HL-60 (cell line): ENCODE measurements around the gene INPP5K.

Source experiments
- DNase-seq, 2 experiments: peaks; one replicate each; pipeline ENCODE4 v3.0.0-alpha.2; 2010 to 2020; ENCODE audit warnings: low read depth in 1 of 2, low spot score in 1 of 2
- H3K27ac ChIP-seq: fragments of 250-450 bp; sonication (Bioruptor Pico); replicated peaks from 2 replicates; pipeline ENCODE4 v1.5.1; 2020; ENCODE audit warnings: mild to moderate bottlenecking, moderate library complexity
- H3K27me3 ChIP-seq: fragments of 250-450 bp; sonication (Bioruptor Pico); 2 replicates; pipeline ENCODE4 v1.5.1; 2021; ENCODE audit warnings: mild to moderate bottlenecking, moderate library complexity; ENCODE audit not compliant: insufficient read depth, poor library complexity, severe bottlenecking
- H3K4me3 ChIP-seq: replicated peaks from 2 replicates; pipeline ENCODE4 v1.5.1; 2011; ENCODE audit warnings: mild to moderate bottlenecking, control low read depth, low read length; ENCODE audit not compliant: insufficient read depth
- CTCF ChIP-seq: IDR thresholded peaks from one replicate; pipeline ENCODE4 v1.5.1; 2011; ENCODE audit warnings: low read length, control low read depth, inconsistent platforms; ENCODE audit not compliant: insufficient read depth
- GABPA ChIP-seq: IDR thresholded peaks from 2 replicates; pipeline ENCODE4 v1.6.1; 2012; ENCODE audit warnings: low read depth
- POLR2AphosphoS5 ChIP-seq: IDR thresholded peaks from 2 replicates; pipeline ENCODE4 v1.6.1; 2012; ENCODE audit warnings: low read depth
- REST ChIP-seq: IDR thresholded peaks from 2 replicates; pipeline ENCODE4 v1.6.1; 2012; ENCODE audit warnings: low read depth; ENCODE audit not compliant: insufficient replicate concordance
- SPI1 ChIP-seq: IDR thresholded peaks from 2 replicates; pipeline ENCODE4 v1.6.1; 2012; ENCODE audit warnings: low read depth, mild to moderate bottlenecking, borderline replicate concordance

The INPP5K gene

GRCh38 chr17:1471911-1472821, 44.2 kb downstream of the INPP5K start:
- TF ChIP-seq SPI1 (no peak), POLR2AphosphoS5 (no peak), CTCF (no peak), REST (no peak), GABPA (no peak)
- no peaks in the 10 kb centered on the region for H3K27me3 ChIP-seq
- no peak for DNase-seq
- no peak overlapping the region for H3K4me3 ChIP-seq
- H3K27ac ChIP-seq: no peak overlapping the region

- Histone ChIP-seq H3K27me3 (no peaks in the 10 kb centered on the region), H3K27ac (no peak overlapping the region), H3K4me3 (no peak overlapping the region)
- TF ChIP-seq GABPA: no peak
- TF ChIP-seq SPI1: no peak
- no peak for TF ChIP-seq POLR2AphosphoS5
- DNase-seq: no peak
Measured at GRCh38 chr17:1471490-1471889, 44.9 kb downstream of the INPP5K start.

GRCh38 chr17:1470755-1471462, 45.5 kb downstream of the INPP5K start:
- Histone ChIP-seq H3K4me3 (no peak overlapping the region), H3K27ac (no peak overlapping the region), H3K27me3 (no peaks in the 10 kb centered on the region)
- TF ChIP-seq POLR2AphosphoS5 (no peak), CTCF (no peak), GABPA (no peak), SPI1 (no peak), REST (no peak)
- DNase-seq: no peak

GRCh38 chr17:1470071-1470754, 46.2 kb downstream of the INPP5K start:
- H3K27me3 ChIP-seq: no peaks in the 10 kb centered on the region
- TF ChIP-seq POLR2AphosphoS5 (no peak), REST (no peak), GABPA (no peak), SPI1 (peak; percentile 28; the same call in 1 of the 2 replicates), CTCF (no peak)
- H3K27ac ChIP-seq: no peak overlapping the region
- H3K4me3 ChIP-seq: no peak overlapping the region
- DNase-seq: no peak
